Neural progenitor cell (in vitro differentiated cells): ENCODE measurements around the gene STIM1. TPM values are rescaled to one million over a fixed set of nuclear protein-coding genes. Genes with fewer than 3 reads are reported as not detected.

Experiments
- DNase-seq: peaks from one replicate; pipeline ENCODE4 v3.0.0-alpha.2; 2016; ENCODE audit warnings: low spot score
- H2AFZ ChIP-seq: fragments of 200-600 bp; sonication (generic); replicated peaks from 2 replicates; pipeline ENCODE4 v1.6.1; 2016; ENCODE audit warnings: antibody characterized with exemption
- H3F3A ChIP-seq: fragments of 200-600 bp; sonication (generic); 2 replicates; pipeline ENCODE4 v1.6.1; 2016; ENCODE audit warnings: antibody characterized with exemption, low read depth
- H3K27ac ChIP-seq: fragments of 200-600 bp; sonication (generic); 2 replicates; pipeline ENCODE4 v1.5.1; 2016; ENCODE audit warnings: mild to moderate bottlenecking
- H3K27me3 ChIP-seq: fragments of 200-600 bp; sonication (generic); 2 replicates; pipeline ENCODE4 v1.6.1; 2016; ENCODE audit warnings: mild to moderate bottlenecking, moderate library complexity
- H3K36me3 ChIP-seq: fragments of 200-600 bp; sonication (generic); 2 replicates; pipeline ENCODE4 v1.5.1; 2016
- H3K4me1 ChIP-seq: fragments of 200-600 bp; sonication (generic); 2 replicates; pipeline ENCODE4 v1.6.1; 2016; ENCODE audit warnings: mixed run types
- H3K4me2 ChIP-seq: fragments of 200-600 bp; sonication (generic); 2 replicates; pipeline ENCODE4 v1.6.1; 2016
- H3K4me3 ChIP-seq: fragments of 200-600 bp; sonication (generic); 2 replicates; pipeline ENCODE4 v1.5.1; 2016
- H3K79me2 ChIP-seq: fragments of 200-600 bp; sonication (generic); 2 replicates; pipeline ENCODE4 v1.6.1; 2016; ENCODE audit warnings: low read depth
- H3K9ac ChIP-seq: fragments of 200-600 bp; sonication (generic); 2 replicates; pipeline ENCODE4 v1.6.1; 2016
- H3K9me3 ChIP-seq: fragments of 200-600 bp; sonication (generic); 2 replicates; pipeline ENCODE4 v1.5.1; 2016; ENCODE audit warnings: low read depth
- H4K20me1 ChIP-seq: fragments of 200-600 bp; sonication (generic); 2 replicates; pipeline ENCODE4 v1.6.1; 2016; ENCODE audit warnings: low read depth
- H3K27ac Mint-ChIP-seq: 3 replicates; pipeline ENCODE4 v1.8.0; 2021; ENCODE audit warnings: mixed read lengths
- H3K27me3 Mint-ChIP-seq: 2 replicates; pipeline ENCODE4 v1.8.0; 2022; ENCODE audit warnings: low read depth, mild to moderate bottlenecking, inconsistent platforms, moderate library complexity, mixed read lengths; ENCODE audit not compliant: insufficient read depth
- H3K36me3 Mint-ChIP-seq: 3 replicates; pipeline ENCODE4 v1.8.0; 2021; ENCODE audit warnings: mixed read lengths
- H3K4me1 Mint-ChIP-seq: 3 replicates; pipeline ENCODE4 v1.8.0; 2021; ENCODE audit warnings: mixed read lengths
- H3K4me3 Mint-ChIP-seq: 3 replicates; pipeline ENCODE4 v1.8.0; 2021; ENCODE audit warnings: mild to moderate bottlenecking, moderate library complexity, mixed read lengths
- H3K9me3 Mint-ChIP-seq: 3 replicates; pipeline ENCODE4 v1.8.0; 2020; ENCODE audit warnings: mixed read lengths
- EZH2 ChIP-seq: fragments of 200-600 bp; sonication (generic); IDR thresholded peaks from 2 replicates; pipeline ENCODE4 v1.6.1; 2017; ENCODE audit warnings: antibody characterized with exemption, mild to moderate bottlenecking, moderate library complexity
- EZH2phosphoT487 ChIP-seq: fragments of 200-600 bp; sonication (generic); IDR thresholded peaks from 2 replicates; pipeline ENCODE4 v1.6.1; 2017; ENCODE audit warnings: antibody characterized with exemption
- total RNA-seq: library from RNA; depleted of rRNA; stranded (reverse); fragments of >200 nt; gene quantifications from 2 replicates; pipeline ENCODE4 v1.2.3, GENCODE V29; 2015; ENCODE audit warnings: low replicate concordance
- TF ChIP-seq, protein P1 (sequence below): fragments of 200-600 bp; sonication (generic); IDR thresholded peaks from 2 replicates; pipeline ENCODE4 v1.5.1; 2017; ENCODE audit warnings: antibody characterized with exemption, mild to moderate bottlenecking

The STIM1 gene
- total RNA-seq, 1 donor from 2014 or later = 18.9 TPM

DNA sequence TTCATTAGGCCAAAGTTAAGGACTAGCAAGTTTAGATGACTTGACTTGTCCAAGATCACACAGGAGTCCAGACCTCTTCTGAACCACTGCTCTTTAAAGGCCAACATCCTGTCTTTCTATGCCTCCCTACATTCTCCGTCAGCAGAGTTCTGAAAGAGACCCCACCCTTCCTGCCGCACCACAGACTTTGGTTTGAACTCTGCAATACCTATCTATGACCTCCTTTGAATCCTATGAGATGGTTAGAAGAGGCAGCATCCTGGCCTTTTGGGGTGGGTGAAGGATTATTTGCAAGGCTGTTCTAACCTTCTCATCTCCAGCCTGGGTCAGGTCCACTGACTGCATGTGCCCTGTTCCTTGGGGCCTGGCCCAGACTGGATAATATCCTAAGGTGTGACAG, 234.8 kb downstream of the STIM1 start:
- no peak overlapping the region for H3K4me2 ChIP-seq
- TF ChIP-seq EZH2 (no peak), EZH2phosphoT487 (no peak)
- TF ChIP-seq, protein P1, sequence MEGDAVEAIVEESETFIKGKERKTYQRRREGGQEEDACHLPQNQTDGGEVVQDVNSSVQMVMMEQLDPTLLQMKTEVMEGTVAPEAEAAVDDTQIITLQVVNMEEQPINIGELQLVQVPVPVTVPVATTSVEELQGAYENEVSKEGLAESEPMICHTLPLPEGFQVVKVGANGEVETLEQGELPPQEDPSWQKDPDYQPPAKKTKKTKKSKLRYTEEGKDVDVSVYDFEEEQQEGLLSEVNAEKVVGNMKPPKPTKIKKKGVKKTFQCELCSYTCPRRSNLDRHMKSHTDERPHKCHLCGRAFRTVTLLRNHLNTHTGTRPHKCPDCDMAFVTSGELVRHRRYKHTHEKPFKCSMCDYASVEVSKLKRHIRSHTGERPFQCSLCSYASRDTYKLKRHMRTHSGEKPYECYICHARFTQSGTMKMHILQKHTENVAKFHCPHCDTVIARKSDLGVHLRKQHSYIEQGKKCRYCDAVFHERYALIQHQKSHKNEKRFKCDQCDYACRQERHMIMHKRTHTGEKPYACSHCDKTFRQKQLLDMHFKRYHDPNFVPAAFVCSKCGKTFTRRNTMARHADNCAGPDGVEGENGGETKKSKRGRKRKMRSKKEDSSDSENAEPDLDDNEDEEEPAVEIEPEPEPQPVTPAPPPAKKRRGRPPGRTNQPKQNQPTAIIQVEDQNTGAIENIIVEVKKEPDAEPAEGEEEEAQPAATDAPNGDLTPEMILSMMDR = no peak
- H3K9me3 Mint-ChIP-seq = no peaks in the 10 kb centered on the region

DNA sequence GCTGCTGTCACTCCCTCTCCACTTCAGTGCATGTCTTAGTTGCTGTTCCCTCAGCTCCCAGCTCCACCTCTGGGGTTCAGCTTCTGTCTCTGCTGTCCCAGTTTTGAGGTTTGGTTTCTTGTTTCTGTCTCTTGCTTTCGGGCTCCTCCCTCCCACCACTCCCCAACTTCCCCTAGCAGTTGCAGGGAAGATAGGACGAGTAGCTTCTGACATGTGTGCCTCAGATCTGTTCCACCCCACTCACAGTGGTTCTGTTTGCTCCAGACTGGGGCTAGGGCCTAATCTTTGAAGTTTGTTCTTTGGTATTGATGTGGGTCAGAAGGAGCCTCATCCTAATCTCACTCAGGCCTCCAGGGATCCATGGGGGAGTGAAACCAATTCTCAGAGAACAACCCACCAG, 236.6 kb downstream of the STIM1 start:
- no peak overlapping the region for H3K4me3 Mint-ChIP-seq
- no peak overlapping the region for H3K27ac ChIP-seq
- H3K27ac Mint-ChIP-seq = no peak overlapping the region

More for the DNA sequence above, 234.8 kb downstream of the STIM1 start:
- no peaks in the 10 kb centered on the region for H3K9me3 ChIP-seq
- Mint-ChIP-seq H3K4me3 (no peak overlapping the region), H3K4me1 (peaks cover 6% of the 10 kb centered on the region), H3K36me3 (peaks cover 12% of the 10 kb centered on the region), H3K27ac (no peak overlapping the region), H3K27me3 (peaks cover 2% of the 10 kb centered on the region)
- no peak overlapping the region for H3K9ac ChIP-seq
- no peak for DNase-seq
- no peaks in the 10 kb centered on the region for H4K20me1 ChIP-seq
- H3K27me3 ChIP-seq = no peaks in the 10 kb centered on the region
- H3F3A ChIP-seq = peaks cover 14% of the 10 kb centered on the region
- H3K79me2 ChIP-seq = peaks cover 3% of the 10 kb centered on the region
- H3K4me1 ChIP-seq = peaks cover under 1% of the 10 kb centered on the region
- no peak overlapping the region for H3K4me3 ChIP-seq
- H2AFZ ChIP-seq = no peak overlapping the region
- no peaks in the 10 kb centered on the region for H3K36me3 ChIP-seq
- H3K27ac ChIP-seq = no peak overlapping the region

DNA sequence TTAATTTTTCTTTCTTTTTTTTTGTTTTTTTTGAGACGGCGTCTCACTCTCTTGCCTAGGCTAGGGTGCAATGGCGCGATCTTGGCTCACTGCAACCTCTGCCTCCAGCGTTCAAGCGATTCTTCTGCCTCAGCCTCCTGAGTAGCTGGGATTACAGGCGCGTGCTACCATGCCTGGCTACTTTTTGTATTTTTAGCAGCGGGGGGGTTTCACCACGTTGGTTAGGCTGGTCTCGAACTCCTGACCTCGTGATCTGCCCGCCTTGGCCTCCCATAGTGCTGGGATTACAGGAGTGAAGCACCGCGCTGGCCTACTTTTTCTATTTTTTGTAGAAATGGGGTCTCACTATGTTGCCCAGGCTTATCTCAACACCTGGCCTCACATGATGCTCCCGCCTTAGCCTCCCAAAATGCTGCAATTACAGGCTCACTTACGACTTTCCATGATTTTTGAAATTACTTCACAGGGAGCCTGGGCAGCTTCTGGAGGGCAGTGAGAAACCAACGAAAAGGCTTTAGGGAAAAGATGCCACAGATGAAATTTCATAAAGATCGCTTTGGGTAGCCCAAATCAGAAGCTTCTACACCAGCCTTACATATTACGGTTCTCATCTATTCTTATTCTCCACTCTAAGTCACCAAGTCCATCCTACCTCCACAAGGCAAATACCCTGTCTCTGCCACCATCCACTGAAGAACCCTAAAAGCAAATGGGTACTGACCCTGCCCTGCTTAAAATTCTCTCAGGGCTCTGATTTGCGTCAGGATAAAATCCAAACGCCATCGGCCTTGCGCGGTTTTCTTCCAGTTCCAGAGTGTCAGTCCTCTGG, 238.3 kb downstream of the STIM1 start:
- Histone ChIP-seq H3K36me3 (no peaks in the 10 kb centered on the region), H3F3A (peaks cover 14% of the 10 kb centered on the region), H3K4me2 (peak overlapping the region; percentile 92), H3K4me3 (peak overlapping the region; percentile 88), H3K27ac (peak overlapping the region; percentile 50), H3K9ac (peak overlapping the region; percentile 87), H4K20me1 (peaks cover 9% of the 10 kb centered on the region), H2AFZ (peak overlapping the region; percentile 96), H3K27me3 (no peaks in the 10 kb centered on the region), H3K9me3 (no peaks in the 10 kb centered on the region), H3K79me2 (peaks cover 38% of the 10 kb centered on the region), H3K4me1 (peaks cover 24% of the 10 kb centered on the region)
- TF ChIP-seq EZH2 = no peak
- no peak for TF ChIP-seq EZH2phosphoT487
- TF ChIP-seq, protein P1 = no peak
- no peak for DNase-seq
- Mint-ChIP-seq H3K27me3 (peaks cover 2% of the 10 kb centered on the region), H3K27ac (peak overlapping the region; percentile 93), H3K4me1 (peaks cover 31% of the 10 kb centered on the region), H3K9me3 (no peaks in the 10 kb centered on the region), H3K36me3 (peaks cover 6% of the 10 kb centered on the region), H3K4me3 (peak overlapping the region; percentile 97)

More for the DNA sequence above, 236.6 kb downstream of the STIM1 start:
- Mint-ChIP-seq H3K36me3 (peaks cover 10% of the 10 kb centered on the region), H3K9me3 (no peaks in the 10 kb centered on the region), H3K4me1 (peaks cover 22% of the 10 kb centered on the region), H3K27me3 (peaks cover 2% of the 10 kb centered on the region)
- no peak overlapping the region for H3K4me3 ChIP-seq
- H3K4me1 ChIP-seq = peaks cover 12% of the 10 kb centered on the region
- H4K20me1 ChIP-seq = no peaks in the 10 kb centered on the region
- TF ChIP-seq, protein P1 = no peak
- TF ChIP-seq EZH2 = no peak
- H3K79me2 ChIP-seq = peaks cover 21% of the 10 kb centered on the region
- no peak overlapping the region for H2AFZ ChIP-seq
- peaks cover 14% of the 10 kb centered on the region for H3F3A ChIP-seq
- no peak overlapping the region for H3K9ac ChIP-seq
- no peak for DNase-seq
- H3K36me3 ChIP-seq = no peaks in the 10 kb centered on the region
- H3K9me3 ChIP-seq = no peaks in the 10 kb centered on the region
- H3K27me3 ChIP-seq = no peaks in the 10 kb centered on the region
- H3K4me2 ChIP-seq = no peak overlapping the region
